Aorta (tissue), 5 donors: ENCODE data around the gene TNPO3. TPM values are rescaled to one million over a fixed set of nuclear protein-coding genes. Genes with fewer than 3 reads are reported as not detected.
"Not testable (repeated sequence)": the region's sequence is repeated elsewhere in the genome, so short reads cannot be mapped to it uniquely, and the experiment has no call there.

Source experiments
- ATAC-seq: fragments of 200-7000 bp; cut with Tn5 transposase; one replicate; pipeline ENCODE4 v1.9.1; 2022; ENCODE audit warnings: moderate library complexity; ENCODE audit not compliant: low FRiP score
- DNase-seq, 2 donors: peaks; one replicate each; pipeline ENCODE4 v3.0.0-alpha.2; 2020
- H3K27ac ChIP-seq, 2 donors: one replicate each; pipeline ENCODE4 v1.5.1; 2013; ENCODE audit warnings: low read length in 2 of 2, mild to moderate bottlenecking in 2 of 2, moderate library complexity in 2 of 2, control low read depth in 1 of 2, inconsistent platforms in 1 of 2, low read depth in 1 of 2
- H3K27me3 ChIP-seq, 2 donors: one replicate each; pipeline ENCODE4 v1.6.1; 2013; ENCODE audit warnings: control low read depth in 1 of 2, low read length in 1 of 2, mild to moderate bottlenecking in 1 of 2, moderate library complexity in 1 of 2; ENCODE audit not compliant: insufficient read depth in 2 of 2, control insufficient read depth in 1 of 2
- H3K36me3 ChIP-seq, 2 donors: one replicate each; pipeline ENCODE4 v1.6.1; 2013; ENCODE audit warnings: control low read depth in 1 of 2, low read length in 1 of 2, mild to moderate bottlenecking in 1 of 2; ENCODE audit not compliant: insufficient read depth in 2 of 2, control insufficient read depth in 1 of 2
- H3K4me1 ChIP-seq, 2 donors: one replicate each; pipeline ENCODE4 v1.6.1; 2013; ENCODE audit warnings: low read length in 2 of 2, control low read depth in 1 of 2, mild to moderate bottlenecking in 1 of 2, moderate library complexity in 1 of 2; ENCODE audit not compliant: insufficient read depth in 2 of 2, control insufficient read depth in 1 of 2
- H3K4me3 ChIP-seq, 2 donors: one replicate each; pipeline ENCODE4 v1.5.1; 2013; ENCODE audit warnings: low read length in 2 of 2, control low read depth in 1 of 2, mild to moderate bottlenecking in 1 of 2
- H3K9me3 ChIP-seq: one replicate; pipeline ENCODE4 v1.6.1; 2013; ENCODE audit warnings: mild to moderate bottlenecking, low read length; ENCODE audit not compliant: control insufficient read depth
- WGBS, 2 donors: extraction: QIAGEN DNeasy Blood & Tissue Kit; methylation state at CpG; one replicate each; pipeline ENCODE4 v1.1.7; 2013; 5-methylcytosine and 5-hydroxymethylcytosine counted together
- intact Hi-C, 2 donors: fragments of 100-400 bp; cut with DNase I; formaldehyde crosslinking; loops; one replicate each; pipeline versions ENCODE4 v1.14.2 to v1.15.0; 2022
- polyA plus RNA-seq, 2 donors: library from polyadenylated mRNA; stranded (reverse); fragments of 200-250 nt; gene quantifications; one replicate each; pipeline ENCODE4 v1.2.3, GENCODE V29; 2013
- total RNA-seq, 2 donors: library from RNA; stranded (reverse); fragmentation: NEBNext Ultra II Directional; extraction: Animal tissue kit (Norgen Biotek cat#: 25700); gene quantifications; one replicate each; pipeline ENCODE4 v1.2.1, GENCODE V29; 2021
- donor health status: healthy with polysubstance abuse.
- donor health status: Bipolar disorder and iron deficiency.
- donor health status: DM: no; HTN: no; CAD: no.
- donor health status: DM: no; HTN: no; CAD: no.
- donor health status: DM: yes; HTN: yes; CAD: no.

Gene TNPO3
- total and polyA plus RNA-seq, 4 donors, result 10.5 to 31.4 (median 20.2) TPM

- H3K4me3 ChIP-seq, H3K4me1 ChIP-seq, ATAC-seq, intact Hi-C loops, H3K27ac ChIP-seq, H3K36me3 ChIP-seq, DNase-seq, H3K27me3 ChIP-seq, H3K9me3 ChIP-seq: not testable (repeated sequence)
- 93 to 97% methylated on average over 2 of the region's 2 CpGs for WGBS, 2 donors
These were observed 111.7 kb downstream of the TNPO3 start for GRCh38 chr7:128943251-128943650.

- H3K27me3 ChIP-seq, result no peaks in the 10 kb centered on the region
- DNase-seq (no peak), ATAC-seq (no peak)
- no peak overlapping the region for H3K27ac ChIP-seq
- no peaks in the 10 kb centered on the region for H3K9me3 ChIP-seq
- H3K4me3 ChIP-seq, result no peak overlapping the region
- no peaks in the 10 kb centered on the region for H3K4me1 ChIP-seq
- 84 to 85% methylated on average over 14 to 16 of the region's 16 CpGs for WGBS, 2 donors
- H3K36me3 ChIP-seq, result no peaks in the 10 kb centered on the region
- intact Hi-C loops, result no loop called here
These were observed 112.9 kb downstream of the TNPO3 start for GRCh38 chr7:128941946-128942526.

GRCh38 chr7:128941323-128941890, 113.5 kb downstream of the TNPO3 start:
- no peaks in the 10 kb centered on the region for H3K27me3 ChIP-seq
- H3K4me1 ChIP-seq, result no peaks in the 10 kb centered on the region
- DNase-seq (no peak), ATAC-seq (no peak)
- no peaks in the 10 kb centered on the region for H3K9me3 ChIP-seq
- H3K4me3 ChIP-seq, result no peak overlapping the region
- WGBS, 2 donors, result 91 to 93% methylated on average over 15 of the region's 15 CpGs
- no peak overlapping the region for H3K27ac ChIP-seq
- no peaks in the 10 kb centered on the region for H3K36me3 ChIP-seq
- intact Hi-C loops, result no loop called here

GRCh38 chr7:128940494-128941322, 114.2 kb downstream of the TNPO3 start:
- ATAC-seq (peak; percentile 53), DNase-seq (peak; percentile 84 to 87)
- no peaks in the 10 kb centered on the region for H3K27me3 ChIP-seq
- WGBS, 2 donors, result 89 to 90% methylated on average over 19 to 20 of the region's 20 CpGs
- H3K4me3 ChIP-seq, result no peak overlapping the region
- no peaks in the 10 kb centered on the region for H3K9me3 ChIP-seq
- intact Hi-C loops, result no loop called here
- H3K4me1 ChIP-seq, result no peaks in the 10 kb centered on the region
- H3K27ac ChIP-seq, result no peak overlapping the region
- no peaks in the 10 kb centered on the region for H3K36me3 ChIP-seq

GRCh38 chr7:128939861-128940410, 115.0 kb downstream of the TNPO3 start:
- Histone ChIP-seq H3K4me1 (no peaks in the 10 kb centered on the region), H3K27me3 (no peaks in the 10 kb centered on the region), H3K36me3 (no peaks in the 10 kb centered on the region), H3K9me3 (no peaks in the 10 kb centered on the region), H3K4me3 (no peak overlapping the region), H3K27ac (no peak overlapping the region)
- intact Hi-C loops, result no loop called here
- WGBS, 2 donors, result 91 to 94% methylated on average over 18 of the region's 18 CpGs
- ATAC-seq (no peak), DNase-seq (no peak)

GRCh38 chr7:128939075-128939860, 115.6 kb downstream of the TNPO3 start:
- DNase-seq (no peak), ATAC-seq (no peak)
- intact Hi-C loops, result no loop called here
- Histone ChIP-seq H3K27ac (no peak overlapping the region), H3K4me1 (no peaks in the 10 kb centered on the region), H3K9me3 (no peaks in the 10 kb centered on the region), H3K4me3 (no peak overlapping the region), H3K36me3 (no peaks in the 10 kb centered on the region), H3K27me3 (no peaks in the 10 kb centered on the region)
- 63 to 66% methylated on average over 7 of the region's 7 CpGs for WGBS, 2 donors

GRCh38 chr7:128938544-128939074, 116.3 kb downstream of the TNPO3 start:
- no peaks in the 10 kb centered on the region for H3K4me1 ChIP-seq
- ATAC-seq (no peak), DNase-seq (no peak)
- no peaks in the 10 kb centered on the region for H3K36me3 ChIP-seq
- H3K4me3 ChIP-seq, result peak overlapping the region in 1 of 2 donors; percentile 71
- 0 to 2% methylated on average over 25 to 30 of the region's 30 CpGs for WGBS, 2 donors
- intact Hi-C loops, result no loop called here
- H3K27ac ChIP-seq, result no peak overlapping the region
- H3K27me3 ChIP-seq, result no peaks in the 10 kb centered on the region
- no peaks in the 10 kb centered on the region for H3K9me3 ChIP-seq
